Ascending aorta (tissue), 2 donors: Measurements from ENCODE around the gene XPO5. TPM values are rescaled to one million over a fixed set of nuclear protein-coding genes. Genes with fewer than 3 reads are reported as not detected.

Experiments
- DNase-seq, 2 donors: peaks; one replicate each; pipeline ENCODE4 v3.0.0-alpha.2; 2019; ENCODE audit warnings: low spot score in 2 of 2
- H3K27ac ChIP-seq, 2 donors: fragments of 200-600 bp; sonication (generic); one replicate each; pipeline ENCODE4 v1.5.1; 2016 to 2017; ENCODE audit warnings: mild to moderate bottlenecking in 1 of 2
- H3K27me3 ChIP-seq: fragments of 200-600 bp; sonication (generic); one replicate; pipeline ENCODE4 v1.5.1; 2017
- H3K36me3 ChIP-seq, 2 donors: fragments of 200-600 bp; sonication (generic); one replicate each; pipeline ENCODE4 v1.5.1; 2016
- H3K4me1 ChIP-seq, 2 donors: fragments of 200-600 bp; sonication (generic); one replicate each; pipeline ENCODE4 v1.5.1; 2016 to 2017; ENCODE audit warnings: mild to moderate bottlenecking in 1 of 2
- H3K4me3 ChIP-seq, 2 donors: fragments of 200-600 bp; sonication (generic); one replicate each; pipeline ENCODE4 v1.5.1; 2016 to 2017; ENCODE audit warnings: mild to moderate bottlenecking in 1 of 2
- H3K9me3 ChIP-seq, 2 donors: fragments of 200-600 bp; sonication (generic); one replicate each; pipeline ENCODE4 v1.5.1; 2016
- intact Hi-C: fragments of 100-400 bp; cut with DNase I; formaldehyde crosslinking; loops from one replicate; pipeline ENCODE4 v1.15.1; 2023
- total RNA-seq: library from RNA; depleted of rRNA; stranded (reverse); fragments of >200 nt; gene quantifications from one replicate; pipeline ENCODE4 v1.1.0, GENCODE V29; 2016
- TF ChIP-seq, protein P1 (sequence below), 3 experiments: fragments of 200-600 bp in 2 of 3; fragments of 450-650 bp in 1 of 3; sonication (generic) in 2 of 3; IDR thresholded peaks; one replicate each; pipeline ENCODE4 v1.5.1; 2016 to 2019; ENCODE audit warnings: antibody characterized with exemption in 3 of 3, mild to moderate bottlenecking in 1 of 3, moderate library complexity in 1 of 3

Gene XPO5
- total RNA-seq, 1 donor from 2014 or later = 21.4 TPM

DNA sequence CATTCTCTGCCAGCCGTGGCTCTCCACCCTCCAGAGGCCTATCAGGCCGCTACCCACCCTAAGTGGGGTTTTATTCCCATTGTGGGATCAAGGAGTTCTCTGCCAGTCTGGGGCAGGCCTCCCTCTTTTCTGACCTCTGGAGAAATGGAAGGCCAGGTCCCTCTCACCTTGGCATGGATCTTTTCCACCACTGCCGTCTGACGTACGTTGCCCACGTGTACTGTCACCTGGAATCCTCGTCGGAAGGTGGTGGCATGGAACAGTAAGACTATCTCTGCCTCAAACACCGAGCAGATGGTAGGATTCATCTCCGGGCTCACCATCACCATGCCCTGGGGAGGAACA lies 46.0 kb upstream of the XPO5 start:
- DNase-seq = no peak
- TF ChIP-seq, protein P1, sequence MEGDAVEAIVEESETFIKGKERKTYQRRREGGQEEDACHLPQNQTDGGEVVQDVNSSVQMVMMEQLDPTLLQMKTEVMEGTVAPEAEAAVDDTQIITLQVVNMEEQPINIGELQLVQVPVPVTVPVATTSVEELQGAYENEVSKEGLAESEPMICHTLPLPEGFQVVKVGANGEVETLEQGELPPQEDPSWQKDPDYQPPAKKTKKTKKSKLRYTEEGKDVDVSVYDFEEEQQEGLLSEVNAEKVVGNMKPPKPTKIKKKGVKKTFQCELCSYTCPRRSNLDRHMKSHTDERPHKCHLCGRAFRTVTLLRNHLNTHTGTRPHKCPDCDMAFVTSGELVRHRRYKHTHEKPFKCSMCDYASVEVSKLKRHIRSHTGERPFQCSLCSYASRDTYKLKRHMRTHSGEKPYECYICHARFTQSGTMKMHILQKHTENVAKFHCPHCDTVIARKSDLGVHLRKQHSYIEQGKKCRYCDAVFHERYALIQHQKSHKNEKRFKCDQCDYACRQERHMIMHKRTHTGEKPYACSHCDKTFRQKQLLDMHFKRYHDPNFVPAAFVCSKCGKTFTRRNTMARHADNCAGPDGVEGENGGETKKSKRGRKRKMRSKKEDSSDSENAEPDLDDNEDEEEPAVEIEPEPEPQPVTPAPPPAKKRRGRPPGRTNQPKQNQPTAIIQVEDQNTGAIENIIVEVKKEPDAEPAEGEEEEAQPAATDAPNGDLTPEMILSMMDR (IDR thresholded peaks at IDR 0.05) = no peak
- Histone ChIP-seq H3K9me3 (no peaks in the 10 kb centered on the region), H3K4me3 (no peak overlapping the region), H3K27me3 (no peaks in the 10 kb centered on the region), H3K36me3 (peaks cover 49 to 70% of the 10 kb centered on the region in 2 donors), H3K4me1 (peaks cover 2 to 4% of the 10 kb centered on the region in 2 donors), H3K27ac (no peak overlapping the region)
- intact Hi-C loops = loop anchor here (10.0 kb wide), 1 partner anchor 1837 kb away; the partner anchor contains the start of genes PRICKLE4 and TOMM6

DNA sequence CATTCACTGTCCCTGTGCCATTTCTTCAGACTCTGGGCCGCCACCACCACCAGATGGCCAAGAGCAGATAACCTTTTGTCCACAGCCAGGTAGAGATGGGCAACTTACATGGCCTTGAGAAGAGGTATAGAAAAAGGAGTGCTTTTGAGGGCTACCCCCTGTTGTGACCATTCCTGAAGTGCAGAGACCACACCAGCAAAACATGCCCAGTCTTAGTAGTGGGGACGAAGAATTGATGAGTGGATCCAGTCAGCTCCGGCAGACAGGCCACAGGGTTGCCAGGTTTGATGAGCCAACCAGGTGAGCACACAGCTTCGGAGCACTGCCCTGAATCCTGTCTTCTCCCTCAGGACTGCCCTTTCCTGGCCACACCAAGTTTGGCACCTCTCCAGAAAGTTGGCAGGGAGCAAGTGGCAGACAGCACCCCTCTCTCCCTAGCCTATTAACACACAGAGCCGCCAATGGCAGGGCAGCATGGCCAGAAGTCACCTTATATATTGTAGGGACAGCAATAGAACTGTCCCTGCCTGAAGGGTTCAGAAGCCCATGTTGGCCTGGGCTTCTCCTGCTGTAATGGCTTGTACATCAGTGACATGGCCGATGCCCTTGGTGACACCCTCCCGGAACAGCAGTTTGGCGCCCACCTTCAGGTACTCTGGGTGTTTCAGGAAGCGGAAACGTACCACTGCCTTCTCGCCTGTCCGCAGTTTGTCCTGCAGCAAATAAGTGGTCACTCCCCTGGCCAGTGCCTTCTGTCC lies 45.4 kb upstream of the XPO5 start:
- no peaks in the 10 kb centered on the region for H3K4me1 ChIP-seq
- TF ChIP-seq, protein P1 (IDR thresholded peaks at IDR 0.05) = no peak
- no peak overlapping the region for H3K4me3 ChIP-seq
- no peak overlapping the region for H3K27ac ChIP-seq
- H3K27me3 ChIP-seq = no peaks in the 10 kb centered on the region
- H3K36me3 ChIP-seq = peaks cover 49 to 70% of the 10 kb centered on the region in 2 donors
- H3K9me3 ChIP-seq = no peaks in the 10 kb centered on the region
- no peak for DNase-seq
- intact Hi-C loops = loop anchor here (10.0 kb wide), 1 partner anchor 1836 kb away; the partner anchor contains the start of genes PRICKLE4 and TOMM6

DNA sequence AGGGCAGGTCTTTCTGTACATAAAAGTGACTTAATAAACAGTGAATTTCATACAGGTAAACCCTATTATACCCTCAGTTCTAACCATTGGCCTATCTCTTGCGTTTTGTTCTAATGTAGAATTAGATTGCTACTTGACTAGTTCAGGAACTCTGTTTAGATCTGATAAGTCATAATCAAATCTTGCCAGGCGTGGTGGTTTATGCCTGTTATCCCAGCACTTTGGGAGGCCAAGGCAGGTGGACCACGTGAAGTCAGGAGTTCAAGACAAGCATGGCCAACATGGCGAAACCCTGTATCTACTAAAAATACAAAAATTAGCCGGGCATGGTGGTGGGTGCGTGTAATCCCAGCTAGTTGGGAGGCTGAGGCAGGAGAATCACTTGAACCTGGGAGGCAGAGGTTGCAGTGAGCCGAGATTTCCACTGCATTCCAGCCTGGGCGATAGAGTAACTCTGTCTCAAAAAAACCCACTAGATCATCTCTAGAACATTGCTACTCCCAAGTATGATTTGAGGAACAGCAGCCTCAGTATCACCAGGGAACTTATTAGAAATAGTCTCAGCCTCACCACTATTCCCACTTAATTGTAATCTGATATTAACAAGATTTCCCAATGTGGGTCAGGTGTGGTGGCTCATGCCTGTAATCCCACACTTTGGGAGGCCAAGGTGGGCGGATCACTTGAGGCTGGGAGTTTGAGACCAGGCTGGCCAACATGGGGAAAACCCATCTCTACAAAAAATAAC lies 41.1 kb upstream of the XPO5 start:
- no peak overlapping the region for H3K4me3 ChIP-seq
- TF ChIP-seq, protein P1 (IDR thresholded peaks at IDR 0.05) = no peak
- no peaks in the 10 kb centered on the region for H3K4me1 ChIP-seq
- intact Hi-C loops = no loop called here
- H3K27ac ChIP-seq = no peak overlapping the region
- DNase-seq = no peak
- H3K9me3 ChIP-seq = no peaks in the 10 kb centered on the region
- H3K36me3 ChIP-seq = peaks cover 20 to 60% of the 10 kb centered on the region in 2 donors
- H3K27me3 ChIP-seq = no peaks in the 10 kb centered on the region

DNA sequence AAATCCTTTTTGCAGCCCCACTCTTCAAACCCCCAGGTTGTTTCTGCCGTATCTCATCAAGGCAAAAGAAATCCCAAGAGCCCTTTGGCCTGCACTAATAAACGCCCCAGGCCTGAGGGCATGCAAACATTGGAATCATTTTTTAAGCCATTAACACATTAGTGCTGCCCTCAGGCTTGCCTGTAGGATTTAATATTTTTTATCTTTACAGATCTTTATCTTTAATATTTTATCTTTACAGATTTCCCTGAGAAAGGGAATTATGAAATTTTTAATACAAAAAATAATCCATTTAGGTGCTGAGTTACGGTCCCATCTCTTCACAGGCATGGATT lies 38.5 kb upstream of the XPO5 start:
- intact Hi-C loops = no loop called here
- Histone ChIP-seq H3K27me3 (no peaks in the 10 kb centered on the region), H3K4me1 (no peaks in the 10 kb centered on the region), H3K4me3 (no peak overlapping the region), H3K36me3 (peaks cover 13 to 49% of the 10 kb centered on the region in 2 donors), H3K9me3 (no peaks in the 10 kb centered on the region), H3K27ac (no peak overlapping the region)
- TF ChIP-seq, protein P1 (IDR thresholded peaks at IDR 0.05) = no peak
- DNase-seq = no peak

DNA sequence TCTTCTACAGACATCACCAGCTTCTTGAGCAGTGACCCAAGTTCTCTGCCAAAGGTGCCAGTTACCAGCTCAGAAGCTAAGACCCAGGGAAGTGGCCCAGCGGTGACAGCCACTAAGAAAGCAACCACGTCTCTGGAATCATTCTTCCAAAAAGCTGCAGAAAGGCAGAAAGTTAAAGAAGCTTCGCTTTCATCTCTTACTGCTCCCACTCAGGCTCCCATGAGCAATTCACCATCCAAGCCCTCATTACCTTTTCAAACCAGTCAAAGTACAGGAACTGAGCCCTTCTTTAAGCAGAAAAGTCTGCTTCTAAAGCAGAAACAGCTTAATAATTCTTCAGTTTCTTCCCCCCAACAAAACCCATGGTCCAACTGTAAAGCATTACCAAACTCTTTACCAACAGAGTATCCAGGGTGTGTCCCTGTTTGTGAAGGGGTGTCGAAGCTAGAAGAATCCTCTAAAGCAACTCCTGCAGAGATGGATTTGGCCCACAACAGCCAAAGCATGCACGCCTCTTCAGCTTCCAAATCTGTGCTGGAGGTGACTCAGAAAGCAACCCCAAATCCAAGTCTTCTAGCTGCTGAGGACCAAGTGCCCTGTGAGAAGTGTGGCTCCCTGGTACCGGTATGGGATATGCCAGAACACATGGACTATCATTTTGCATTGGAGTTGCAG lies 38.0 kb upstream of the XPO5 start:
- H3K27ac ChIP-seq = no peak overlapping the region
- peaks cover 13 to 49% of the 10 kb centered on the region in 2 donors for H3K36me3 ChIP-seq
- H3K27me3 ChIP-seq = no peaks in the 10 kb centered on the region
- no peak overlapping the region for H3K4me3 ChIP-seq
- TF ChIP-seq, protein P1 (IDR thresholded peaks at IDR 0.05) = no peak
- DNase-seq = no peak
- intact Hi-C loops = no loop called here
- no peaks in the 10 kb centered on the region for H3K9me3 ChIP-seq
- no peaks in the 10 kb centered on the region for H3K4me1 ChIP-seq
